PC-9 (cell line): ENCODE results near the gene PDHA1.

Experiments used
- CTCF ChIP-seq: fragments of 200-600 bp; sonication (generic); conservative IDR thresholded peaks from 2 replicates; pipeline ENCODE4 v1.6.1; 2017; ENCODE audit warnings: mixed run types, antibody characterized with exemption, mild to moderate bottlenecking, moderate library complexity
- EZH2 ChIP-seq: fragments of 200-600 bp; sonication (generic); IDR thresholded peaks from 2 replicates; pipeline ENCODE4 v1.8.0; 2017; ENCODE audit warnings: antibody characterized with exemption, low read depth

- TF ChIP-seq CTCF (no peak), EZH2 (no peak)
Measured at GRCh38 chrX:19403696-19404095, 60.0 kb downstream of the PDHA1 start.
